Breast epithelium (tissue), 3 donors: Measurements from ENCODE around the gene C3orf18.

Experiments used
- POLR2A ChIP-seq: fragments of 450-650 bp; IDR thresholded peaks from one replicate; pipeline ENCODE4 v1.6.1; 2016; ENCODE audit warnings: antibody characterized with exemption, mild to moderate bottlenecking, moderate library complexity
- TF ChIP-seq, protein P1 (sequence below), 3 donors: fragments of 450-650 bp; IDR thresholded peaks; one replicate each; pipeline ENCODE4 v1.5.1; 2016 to 2017; ENCODE audit warnings: antibody characterized with exemption in 3 of 3, mild to moderate bottlenecking in 3 of 3, moderate library complexity in 3 of 3

- TF ChIP-seq, protein P1, sequence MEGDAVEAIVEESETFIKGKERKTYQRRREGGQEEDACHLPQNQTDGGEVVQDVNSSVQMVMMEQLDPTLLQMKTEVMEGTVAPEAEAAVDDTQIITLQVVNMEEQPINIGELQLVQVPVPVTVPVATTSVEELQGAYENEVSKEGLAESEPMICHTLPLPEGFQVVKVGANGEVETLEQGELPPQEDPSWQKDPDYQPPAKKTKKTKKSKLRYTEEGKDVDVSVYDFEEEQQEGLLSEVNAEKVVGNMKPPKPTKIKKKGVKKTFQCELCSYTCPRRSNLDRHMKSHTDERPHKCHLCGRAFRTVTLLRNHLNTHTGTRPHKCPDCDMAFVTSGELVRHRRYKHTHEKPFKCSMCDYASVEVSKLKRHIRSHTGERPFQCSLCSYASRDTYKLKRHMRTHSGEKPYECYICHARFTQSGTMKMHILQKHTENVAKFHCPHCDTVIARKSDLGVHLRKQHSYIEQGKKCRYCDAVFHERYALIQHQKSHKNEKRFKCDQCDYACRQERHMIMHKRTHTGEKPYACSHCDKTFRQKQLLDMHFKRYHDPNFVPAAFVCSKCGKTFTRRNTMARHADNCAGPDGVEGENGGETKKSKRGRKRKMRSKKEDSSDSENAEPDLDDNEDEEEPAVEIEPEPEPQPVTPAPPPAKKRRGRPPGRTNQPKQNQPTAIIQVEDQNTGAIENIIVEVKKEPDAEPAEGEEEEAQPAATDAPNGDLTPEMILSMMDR (IDR thresholded peaks at IDR 0.05), result no peak
- no peak for TF ChIP-seq POLR2A
These were observed 41.7 kb upstream of the C3orf18 start for GRCh38 chr3:50609071-50609762.
